Muscle of back (tissue), 11 donors: ENCODE data around the gene FIBP. TPM values are rescaled to one million over a fixed set of nuclear protein-coding genes. Genes with fewer than 3 reads are reported as not detected.
A peak's percentile ranks its signal among the peaks of the same experiment; 100 is the strongest.

Source experiments
- DNase-seq, 3 donors: peaks; one replicate each; pipeline versions ENCODE4 v3.0.0 to v3.0.0-alpha.2; 2013
- polyA plus RNA-seq, 10 donors: library from polyadenylated mRNA; unstranded; fragments of 120-200 nt; gene quantifications; one replicate each; pipeline ENCODE4 v1.2.1, GENCODE V29; 2013; ENCODE audit not compliant: insufficient read length in 10 of 10

FIBP gene
- polyA plus RNA-seq, 10 donors: 57.3 to 68.8 (median 61.7) TPM

GRCh38 chr11:65872586-65873317, 15.5 kb downstream of the FIBP start, which contains the start of gene EFEMP2:
Gene EFEMP2 (minus strand): TSS chr11:65872800. CDS start chr11:65872354, 446 bp downstream.
- DNase-seq: peak; percentile 50 to 87 (median 82)

GRCh38 chr11:65871811-65872548, 16.3 kb downstream of the FIBP start:
- DNase-seq: peak in 1 of 3 donors; percentile 74

- no peak for DNase-seq
Observed at GRCh38 chr11:65870706-65871681, 17.3 kb downstream of the FIBP start.

GRCh38 chr11:65870307-65870658, 18.0 kb downstream of the FIBP start:
- no peak for DNase-seq

- no peak for DNase-seq
Observed at GRCh38 chr11:65869643-65870306, 18.5 kb downstream of the FIBP start.

- no peak for DNase-seq
Observed at GRCh38 chr11:65868907-65869306, 19.4 kb downstream of the FIBP start.

GRCh38 chr11:65868076-65868667, 20.1 kb downstream of the FIBP start:
- DNase-seq: no peak

GRCh38 chr11:65867284-65868071, 20.8 kb downstream of the FIBP start:
- no peak for DNase-seq

GRCh38 chr11:65866509-65867283, 21.6 kb downstream of the FIBP start:
- DNase-seq: no peak

- DNase-seq: no peak
Observed at GRCh38 chr11:65865550-65866172, 22.6 kb downstream of the FIBP start.

- no peak for DNase-seq
Observed at GRCh38 chr11:65864706-65865471, 23.4 kb downstream of the FIBP start.

GRCh38 chr11:65863889-65864705, 24.2 kb downstream of the FIBP start:
- DNase-seq: peak in 1 of 3 donors; percentile 4

GRCh38 chr11:65862941-65863888, 25.1 kb downstream of the FIBP start:
- DNase-seq: peak in 1 of 3 donors; percentile 29

- no peak for DNase-seq
Observed at GRCh38 chr11:65862191-65862735, 26.0 kb downstream of the FIBP start.

- peak in 1 of 3 donors; percentile 16 for DNase-seq
Observed at GRCh38 chr11:65861533-65862183, 26.6 kb downstream of the FIBP start.
